ENCODE data around the gene TET3. TPM values are rescaled to one million over a fixed set of nuclear protein-coding genes. Genes with fewer than 3 reads are reported as not detected.

TET3 gene
- total and polyA plus RNA-seq, 2 of the 4 experiments (the other 2 are of a cell fraction), result 1.6 to 1.8 TPM

DNA sequence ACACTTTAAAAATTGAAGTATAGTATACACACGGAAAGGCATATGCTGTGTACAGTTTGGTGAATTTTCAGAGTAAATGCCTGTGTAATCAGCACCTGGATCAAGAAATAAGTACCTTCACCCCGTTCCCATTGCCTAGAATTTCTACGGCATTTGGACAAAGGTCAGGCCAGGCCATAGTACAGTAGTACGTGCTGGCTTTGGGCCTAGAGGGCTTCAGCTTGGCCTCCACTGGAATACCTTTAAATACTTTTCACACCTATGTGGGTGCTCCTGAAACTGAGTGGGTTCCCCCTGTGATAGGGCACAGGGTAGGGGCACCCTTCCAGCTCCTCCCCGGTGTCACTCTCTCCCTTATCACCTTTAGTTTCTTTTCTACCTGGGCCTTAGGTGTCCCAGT is 26.5 kb downstream of the TET3 start:
- no peak overlapping the region for H4K5ac ChIP-seq (ENCODE audit: low read depth, low read length)
- no peaks in the 10 kb centered on the region for H3K9me3 ChIP-seq (ENCODE audit: control insufficient read depth, insufficient read depth, low read length)
- H3K27ac ChIP-seq (ENCODE audit: insufficient read depth, low read length), result no peak overlapping the region
- DNase-seq, result no peak
- ChIA-PET CTCF (interaction anchor here (1.0 kb wide), 1 partner anchor 14 kb away, joined by 4 read pairs; no protein-coding TSS in a partner anchor), POLR2A (ENCODE audit: unreplicated experiment) (no interaction called here)
- no peak overlapping the region for H3K23ac ChIP-seq (ENCODE audit: low read depth, low read length)
- H2BK20ac ChIP-seq (ENCODE audit: low read depth, low read length), result no peak overlapping the region
- H4K20me1 ChIP-seq (ENCODE audit: insufficient read depth, low read length), result peaks cover 48% of the 10 kb centered on the region; the same call in 1 of the 2 replicates
- intact Hi-C loops (cut with micrococcal nuclease) (no loop called here), dilution Hi-C loops (cut with HindIII; ENCODE audit: low sequenced_read_pairs, unreplicated experiment) (no loop called here), in situ Hi-C loops (cut with MboI; ENCODE audit: low sequenced_read_pairs) (no loop called here)
- H3K18ac ChIP-seq (ENCODE audit: low read depth, low read length), result no peak overlapping the region
- H2AFZ ChIP-seq (replicated peaks; ENCODE audit: low read length, poor library complexity), result no peak overlapping the region
- TF ChIP-seq, protein P1, sequence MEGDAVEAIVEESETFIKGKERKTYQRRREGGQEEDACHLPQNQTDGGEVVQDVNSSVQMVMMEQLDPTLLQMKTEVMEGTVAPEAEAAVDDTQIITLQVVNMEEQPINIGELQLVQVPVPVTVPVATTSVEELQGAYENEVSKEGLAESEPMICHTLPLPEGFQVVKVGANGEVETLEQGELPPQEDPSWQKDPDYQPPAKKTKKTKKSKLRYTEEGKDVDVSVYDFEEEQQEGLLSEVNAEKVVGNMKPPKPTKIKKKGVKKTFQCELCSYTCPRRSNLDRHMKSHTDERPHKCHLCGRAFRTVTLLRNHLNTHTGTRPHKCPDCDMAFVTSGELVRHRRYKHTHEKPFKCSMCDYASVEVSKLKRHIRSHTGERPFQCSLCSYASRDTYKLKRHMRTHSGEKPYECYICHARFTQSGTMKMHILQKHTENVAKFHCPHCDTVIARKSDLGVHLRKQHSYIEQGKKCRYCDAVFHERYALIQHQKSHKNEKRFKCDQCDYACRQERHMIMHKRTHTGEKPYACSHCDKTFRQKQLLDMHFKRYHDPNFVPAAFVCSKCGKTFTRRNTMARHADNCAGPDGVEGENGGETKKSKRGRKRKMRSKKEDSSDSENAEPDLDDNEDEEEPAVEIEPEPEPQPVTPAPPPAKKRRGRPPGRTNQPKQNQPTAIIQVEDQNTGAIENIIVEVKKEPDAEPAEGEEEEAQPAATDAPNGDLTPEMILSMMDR (conservative IDR thresholded peaks at IDR 0.05; ENCODE audit: low read depth, low read length), result no peak
- TF ChIP-seq NFE2L2 (IDR thresholded peaks at IDR 0.05; ENCODE audit: low read depth, low read length) (no peak), RCOR1 (IDR thresholded peaks at IDR 0.05; ENCODE audit: insufficient replicate concordance, low read length) (no peak), MAZ (IDR thresholded peaks at IDR 0.05; ENCODE audit: borderline replicate concordance, low read depth, low read length) (no peak), CEBPB (IDR thresholded peaks at IDR 0.05; ENCODE audit: low read depth, low read length) (no peak), RFX5 (IDR thresholded peaks at IDR 0.05; ENCODE audit: low read depth, low read length) (no peak)
- TF ChIP-seq, protein P2, sequence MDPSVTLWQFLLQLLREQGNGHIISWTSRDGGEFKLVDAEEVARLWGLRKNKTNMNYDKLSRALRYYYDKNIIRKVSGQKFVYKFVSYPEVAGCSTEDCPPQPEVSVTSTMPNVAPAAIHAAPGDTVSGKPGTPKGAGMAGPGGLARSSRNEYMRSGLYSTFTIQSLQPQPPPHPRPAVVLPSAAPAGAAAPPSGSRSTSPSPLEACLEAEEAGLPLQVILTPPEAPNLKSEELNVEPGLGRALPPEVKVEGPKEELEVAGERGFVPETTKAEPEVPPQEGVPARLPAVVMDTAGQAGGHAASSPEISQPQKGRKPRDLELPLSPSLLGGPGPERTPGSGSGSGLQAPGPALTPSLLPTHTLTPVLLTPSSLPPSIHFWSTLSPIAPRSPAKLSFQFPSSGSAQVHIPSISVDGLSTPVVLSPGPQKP (IDR thresholded peaks at IDR 0.05; ENCODE audit: borderline replicate concordance, low read depth, low read length), result no peak
- H2AK5ac ChIP-seq (ENCODE audit: low read depth, low read length), result no peak overlapping the region
- no peak overlapping the region for H2BK5ac ChIP-seq (ENCODE audit: low read depth, low read length, poor library complexity, severe bottlenecking)
- H3K4me2 ChIP-seq (ENCODE audit: low read depth, low read length), result no peak overlapping the region
- no peak for ATAC-seq (ENCODE audit: low read depth)
- H3K27me3 ChIP-seq (ENCODE audit: control insufficient read depth, insufficient read depth, low read length), result no peaks in the 10 kb centered on the region
- peak overlapping the region; percentile 5 for H2AK9ac ChIP-seq (replicated peaks; ENCODE audit: low read depth, low read length, poor library complexity)
- H3K56ac ChIP-seq (ENCODE audit: extremely low read depth, insufficient read depth, low read length), result no peak overlapping the region
- H3K79me1 ChIP-seq (ENCODE audit: low read depth in 1 of 2, low read length in 2 of 2), result peaks cover 24 to 65% of the 10 kb centered on the region in 2 experiments
- H2BK120ac ChIP-seq (ENCODE audit: low read depth, low read length), result no peak overlapping the region
- peaks cover 10% of the 10 kb centered on the region for H3K9me1 ChIP-seq (ENCODE audit: insufficient read depth, low read length)
- no peak overlapping the region for H4K91ac ChIP-seq (ENCODE audit: insufficient read depth, low read depth, low read length)
- 100% methylated on average over 2 of the region's 5 CpGs; no CpG with 5 or more reads in 1 of the 2 experiments for WGBS, 2 experiments (ENCODE audit: extremely low coverage in 2 of 2, insufficient read length in 1 of 2)
- no peak overlapping the region for H4K8ac ChIP-seq (ENCODE audit: low read depth in 2 of 2, low read length in 2 of 2)
- peaks cover 6% of the 10 kb centered on the region for H3K36me3 ChIP-seq (ENCODE audit: control insufficient read depth, insufficient read depth, low read length)
- H3K9ac ChIP-seq (ENCODE audit: low read depth, low read length), result no peak overlapping the region
- H2BK15ac ChIP-seq (ENCODE audit: low read depth, low read length), result no peak overlapping the region
- H3K4ac ChIP-seq (ENCODE audit: low read depth, low read length), result no peak overlapping the region
- no TSS peak for BruUV-seq (replicated peaks)
- no peak overlapping the region for H3K4me3 ChIP-seq (ENCODE audit: insufficient read depth, low read depth, low read length)
- H3K4me1 ChIP-seq (ENCODE audit: control insufficient read depth, insufficient read depth, low read length), result peaks cover 15% of the 10 kb centered on the region
- no peak overlapping the region for H3K14ac ChIP-seq (replicated peaks; ENCODE audit: low read depth, low read length)
